ENCODE measurements around the gene ACCS.

The ACCS gene

GRCh38 chr11:44024977-44025376 is 41.1 kb upstream of the ACCS start:
- in situ Hi-C loops (cut with HindIII; ENCODE audit: low pct_ligation_motif_present, low sequenced_read_pairs) = loop anchor here (25.0 kb wide), 1 partner anchor 113 kb away; no protein-coding TSS in a partner anchor
- no peak for DNase-seq

GRCh38 chr11:44025727-44026126 is 40.3 kb upstream of the ACCS start:
- DNase-seq = no peak
- no peak overlapping the region for H3K27ac ChIP-seq
- in situ Hi-C loops (cut with HindIII; ENCODE audit: low pct_ligation_motif_present, low sequenced_read_pairs) = loop anchor here (25.0 kb wide), 1 partner anchor 113 kb away; no protein-coding TSS in a partner anchor
- no peaks in the 10 kb centered on the region for H3K27me3 ChIP-seq (replicated peaks)
- no peaks in the 10 kb centered on the region for H3K36me3 ChIP-seq (replicated peaks)
- H3K4me3 ChIP-seq (ENCODE audit: low read depth, low read length) = no peak overlapping the region
- no peak for TF ChIP-seq CTCF (IDR thresholded peaks at IDR 0.05; ENCODE audit: low read depth, low read length, missing control alignments)

More at GRCh38 chr11:44024977-44025376, 41.1 kb upstream of the ACCS start:
- no peak for TF ChIP-seq CTCF (IDR thresholded peaks at IDR 0.05; ENCODE audit: low read depth, low read length, missing control alignments)
- Histone ChIP-seq H3K4me3 (ENCODE audit: low read depth, low read length) (no peak overlapping the region), H3K36me3 (replicated peaks) (no peaks in the 10 kb centered on the region), H3K27me3 (replicated peaks) (no peaks in the 10 kb centered on the region), H3K27ac (no peak overlapping the region)

- H3K4me3 ChIP-seq (ENCODE audit: low read depth, low read length) = no peak overlapping the region
- H3K27me3 ChIP-seq (replicated peaks) = no peaks in the 10 kb centered on the region
- in situ Hi-C loops (cut with HindIII; ENCODE audit: low pct_ligation_motif_present, low sequenced_read_pairs) = loop anchor here (25.0 kb wide), 1 partner anchor 116 kb away; no protein-coding TSS in a partner anchor
- TF ChIP-seq CTCF (IDR thresholded peaks at IDR 0.05; ENCODE audit: low read depth, low read length, missing control alignments) = no peak
- no peaks in the 10 kb centered on the region for H3K36me3 ChIP-seq (replicated peaks)
- no peak for DNase-seq
- no peak overlapping the region for H3K27ac ChIP-seq
Observed at GRCh38 chr11:44028401-44028800, 37.7 kb upstream of the ACCS start.

- H3K36me3 ChIP-seq (replicated peaks) = no peaks in the 10 kb centered on the region
- no peak overlapping the region for H3K4me3 ChIP-seq (ENCODE audit: low read depth, low read length)
- no peak for DNase-seq
- no peaks in the 10 kb centered on the region for H3K27me3 ChIP-seq (replicated peaks)
- H3K27ac ChIP-seq = no peak overlapping the region
- no peak for TF ChIP-seq CTCF (IDR thresholded peaks at IDR 0.05; ENCODE audit: low read depth, low read length, missing control alignments)
- in situ Hi-C loops (cut with HindIII; ENCODE audit: low pct_ligation_motif_present, low sequenced_read_pairs) = loop anchor here (25.0 kb wide), 1 partner anchor 117 kb away; no protein-coding TSS in a partner anchor
Observed at GRCh38 chr11:44028816-44029506, 37.1 kb upstream of the ACCS start.

- Histone ChIP-seq H3K36me3 (replicated peaks) (no peaks in the 10 kb centered on the region), H3K27me3 (replicated peaks) (no peaks in the 10 kb centered on the region), H3K27ac (no peak overlapping the region), H3K4me3 (ENCODE audit: low read depth, low read length) (no peak overlapping the region)
- in situ Hi-C loops (cut with HindIII; ENCODE audit: low pct_ligation_motif_present, low sequenced_read_pairs) = loop anchor here (25.0 kb wide), 1 partner anchor 117 kb away; no protein-coding TSS in a partner anchor
- TF ChIP-seq CTCF (IDR thresholded peaks at IDR 0.05; ENCODE audit: low read depth, low read length, missing control alignments) = no peak
- no peak for DNase-seq
Observed at GRCh38 chr11:44029507-44029845, 36.6 kb upstream of the ACCS start.

Measured in brain microvascular endothelial cell (primary cell).